GM19328 (cell line): ENCODE results near the gene DENND1A.

Experiments used
- ATAC-seq: cut with Tn5 transposase; IDR thresholded peaks from one replicate; pipeline ENCODE4 v1.9.1; 2021; ENCODE audit warnings: mild to moderate bottlenecking, moderate library complexity; ENCODE audit not compliant: unreplicated experiment

The DENND1A gene

GRCh38 chr9:123776708-123777537 lies 153.0 kb downstream of the DENND1A start:
- ATAC-seq = no peak

- no peak for ATAC-seq
These were observed 154.3 kb downstream of the DENND1A start for GRCh38 chr9:123775289-123776284.

GRCh38 chr9:123773783-123774182 lies 156.1 kb downstream of the DENND1A start:
- ATAC-seq = no peak

GRCh38 chr9:123772967-123773366 lies 157.0 kb downstream of the DENND1A start:
- no peak for ATAC-seq

GRCh38 chr9:123772374-123772773 lies 157.6 kb downstream of the DENND1A start:
- no peak for ATAC-seq

- no peak for ATAC-seq
These were observed 158.2 kb downstream of the DENND1A start for GRCh38 chr9:123771690-123772089.

GRCh38 chr9:123769719-123770118 lies 160.2 kb downstream of the DENND1A start:
- ATAC-seq = no peak

GRCh38 chr9:123763910-123764588 lies 165.9 kb downstream of the DENND1A start:
- no peak for ATAC-seq

GRCh38 chr9:123761905-123762605 lies 167.9 kb downstream of the DENND1A start:
- no peak for ATAC-seq

GRCh38 chr9:123757960-123758359 lies 172.0 kb downstream of the DENND1A start:
- no peak for ATAC-seq

GRCh38 chr9:123757547-123757946 lies 172.4 kb downstream of the DENND1A start:
- no peak for ATAC-seq

GRCh38 chr9:123756484-123757106 lies 173.3 kb downstream of the DENND1A start:
- no peak for ATAC-seq

- no peak for ATAC-seq
These were observed 176.2 kb downstream of the DENND1A start for GRCh38 chr9:123753669-123754258.

- ATAC-seq = no peak
These were observed 176.9 kb downstream of the DENND1A start for GRCh38 chr9:123753016-123753415.

GRCh38 chr9:123749580-123750202 lies 180.2 kb downstream of the DENND1A start:
- no peak for ATAC-seq

- no peak for ATAC-seq
These were observed 183.2 kb downstream of the DENND1A start for GRCh38 chr9:123746765-123747164.

GRCh38 chr9:123745933-123746332 lies 184.0 kb downstream of the DENND1A start:
- no peak for ATAC-seq

- ATAC-seq = no peak
These were observed 184.5 kb downstream of the DENND1A start for GRCh38 chr9:123745451-123745850.

- no peak for ATAC-seq
These were observed 186.2 kb downstream of the DENND1A start for GRCh38 chr9:123743737-123744136.
